ENCODE results near the gene EPHB6.

Gene EPHB6

DNA sequence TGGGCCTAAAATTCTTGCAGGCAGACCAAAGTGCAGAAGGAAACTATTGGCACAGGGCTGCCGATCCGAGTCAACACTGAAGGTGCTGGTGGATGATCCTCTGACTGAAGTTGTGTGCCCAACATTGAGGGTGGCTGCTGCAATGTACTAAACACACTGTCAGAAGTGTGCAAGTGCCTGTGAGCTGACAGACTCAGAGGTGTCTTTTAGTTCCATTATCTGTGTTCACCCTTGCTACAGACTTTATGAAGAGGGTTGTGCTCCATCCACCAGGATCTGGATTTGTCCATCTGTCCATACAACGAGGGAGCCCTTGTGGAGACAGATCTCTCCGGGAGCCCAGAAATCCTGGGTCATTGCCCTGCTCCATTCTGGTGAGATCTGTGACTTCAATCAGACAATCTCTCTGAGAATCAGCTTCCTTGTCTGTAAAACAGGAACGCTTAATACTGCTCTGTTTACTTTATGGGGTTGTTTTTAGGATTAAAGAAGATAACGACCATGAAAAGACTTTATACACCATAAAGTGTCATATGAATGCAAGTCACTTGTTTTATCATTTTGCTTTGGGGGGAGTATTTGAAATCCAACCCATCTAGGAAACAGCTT is 40.2 kb downstream of the EPHB6 start:
- Histone ChIP-seq H3K36me3 (ENCODE audit: control insufficient read depth in 1 of 2, insufficient read depth in 2 of 2, low read length in 2 of 2) (no peaks in the 10 kb centered on the region), H3K27ac (ENCODE audit: low read depth, low read length) (no peak overlapping the region), H3K4me1 (ENCODE audit: control insufficient read depth in 1 of 2, insufficient read depth in 2 of 2, low read length in 2 of 2) (peaks cover 39 to 46% of the 10 kb centered on the region in 2 donors), H3K9ac (ENCODE audit: low read depth in 1 of 2, low read length in 2 of 2) (no peak overlapping the region), H3K4me3 (ENCODE audit: low read depth in 1 of 2, low read length in 2 of 2) (no peak overlapping the region), H3K27me3 (ENCODE audit: control insufficient read depth in 1 of 2, insufficient read depth in 2 of 2, low read length in 2 of 2) (peaks cover 0 to 8% of the 10 kb centered on the region in 2 donors), H3K9me3 (ENCODE audit: control insufficient read depth in 1 of 2, low read length in 2 of 2) (no peaks in the 10 kb centered on the region)

DNA sequence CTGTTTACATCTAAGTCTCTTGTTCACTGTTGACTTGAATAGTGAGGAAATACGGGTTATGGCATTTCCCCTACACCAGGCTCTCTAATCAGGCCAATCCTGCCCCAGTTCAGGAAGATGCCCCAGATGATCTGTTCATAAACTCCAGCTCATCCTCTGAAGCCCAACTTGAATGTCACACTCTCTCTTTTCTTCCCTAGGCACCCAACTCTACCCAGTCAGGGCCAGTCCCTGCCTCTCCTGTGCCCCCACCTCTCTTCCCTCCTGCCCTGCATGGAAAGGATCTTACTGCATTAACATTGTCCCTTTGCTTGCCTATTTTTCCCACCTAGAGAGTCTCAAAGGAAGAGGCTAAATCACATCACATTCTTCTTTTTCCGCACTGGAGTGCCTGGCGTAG is 41.3 kb downstream of the EPHB6 start:
- peaks cover 34 to 36% of the 10 kb centered on the region in 2 donors for H3K4me1 ChIP-seq (ENCODE audit: control insufficient read depth in 1 of 2, insufficient read depth in 2 of 2, low read length in 2 of 2)

DNA sequence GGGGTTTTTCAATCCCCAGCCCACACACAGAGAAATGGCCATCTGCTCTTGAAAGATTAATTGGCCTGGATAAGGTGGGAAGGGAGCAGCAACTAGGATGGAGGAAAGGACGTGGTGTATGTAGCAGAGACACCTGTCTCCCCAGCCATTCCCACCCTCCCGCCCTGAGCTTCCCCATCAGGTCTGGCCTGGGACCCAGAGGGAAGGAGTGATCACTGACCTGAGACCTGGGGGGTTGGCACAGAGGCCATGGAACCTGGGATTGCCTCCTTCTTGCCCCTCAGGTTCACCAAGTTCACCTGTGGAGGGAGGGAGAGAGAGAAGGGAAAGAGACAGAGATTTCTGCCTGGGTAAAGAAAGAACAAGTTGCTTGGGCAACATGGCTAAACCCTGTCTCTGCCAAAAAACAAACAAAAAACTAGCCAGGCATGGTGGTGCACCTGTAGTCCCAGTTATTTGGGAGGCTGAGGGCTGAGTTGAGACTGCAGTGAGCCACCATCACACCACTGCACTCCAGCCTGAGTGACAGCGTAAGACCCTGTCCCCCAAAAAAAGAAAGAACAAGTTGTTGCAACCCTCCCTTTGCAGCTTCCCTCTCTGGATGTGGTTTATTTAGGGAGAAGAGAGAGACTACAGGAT is 42.0 kb downstream of the EPHB6 start:
- no peak overlapping the region for H3K4me3 ChIP-seq (ENCODE audit: low read depth in 1 of 2, low read length in 2 of 2)
- no peak overlapping the region for H3K9ac ChIP-seq (ENCODE audit: low read depth in 1 of 2, low read length in 2 of 2)
- no peak overlapping the region for H3K27ac ChIP-seq (ENCODE audit: low read depth, low read length)
- no peaks in the 10 kb centered on the region for H3K36me3 ChIP-seq (ENCODE audit: control insufficient read depth in 1 of 2, insufficient read depth in 2 of 2, low read length in 2 of 2)
- no peaks in the 10 kb centered on the region for H3K9me3 ChIP-seq (ENCODE audit: control insufficient read depth in 1 of 2, low read length in 2 of 2)
- H3K4me1 ChIP-seq (ENCODE audit: control insufficient read depth in 1 of 2, insufficient read depth in 2 of 2, low read length in 2 of 2) = peaks cover 32% of the 10 kb centered on the region in 2 donors
- no peaks in the 10 kb centered on the region for H3K27me3 ChIP-seq (ENCODE audit: control insufficient read depth in 1 of 2, insufficient read depth in 2 of 2, low read length in 2 of 2)

More for the DNA sequence above, 41.3 kb downstream of the EPHB6 start:
- H3K9me3 ChIP-seq (ENCODE audit: control insufficient read depth in 1 of 2, low read length in 2 of 2) = no peaks in the 10 kb centered on the region
- H3K27ac ChIP-seq (ENCODE audit: low read depth, low read length) = no peak overlapping the region
- no peak overlapping the region for H3K9ac ChIP-seq (ENCODE audit: low read depth in 1 of 2, low read length in 2 of 2)
- no peak overlapping the region for H3K4me3 ChIP-seq (ENCODE audit: low read depth in 1 of 2, low read length in 2 of 2)
- H3K27me3 ChIP-seq (ENCODE audit: control insufficient read depth in 1 of 2, insufficient read depth in 2 of 2, low read length in 2 of 2) = no peaks in the 10 kb centered on the region
- no peaks in the 10 kb centered on the region for H3K36me3 ChIP-seq (ENCODE audit: control insufficient read depth in 1 of 2, insufficient read depth in 2 of 2, low read length in 2 of 2)

DNA sequence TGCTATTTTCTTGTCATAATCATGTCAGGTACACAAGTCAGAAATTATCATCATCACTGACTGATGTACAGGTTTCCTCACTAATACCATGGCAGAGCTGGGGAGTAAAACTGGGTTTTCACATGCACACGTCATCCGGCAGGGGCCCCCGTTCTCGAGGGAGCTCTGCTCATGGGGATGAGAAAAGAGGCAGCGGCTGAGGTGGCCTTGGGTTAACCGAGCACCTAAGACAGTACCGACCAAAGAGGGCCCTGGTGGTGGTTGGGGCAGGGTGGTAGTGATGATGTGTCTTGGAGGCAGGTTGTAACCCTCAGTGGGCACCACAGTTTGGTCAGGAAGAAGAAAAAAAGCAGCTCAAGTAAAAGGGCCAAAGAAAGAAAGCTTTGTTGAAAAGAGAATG is 42.8 kb downstream of the EPHB6 start:
- no peak overlapping the region for H3K4me3 ChIP-seq (ENCODE audit: low read depth in 1 of 2, low read length in 2 of 2)
- H3K9ac ChIP-seq (ENCODE audit: low read depth in 1 of 2, low read length in 2 of 2) = no peak overlapping the region
- no peaks in the 10 kb centered on the region for H3K36me3 ChIP-seq (ENCODE audit: control insufficient read depth in 1 of 2, insufficient read depth in 2 of 2, low read length in 2 of 2)
- H3K9me3 ChIP-seq (ENCODE audit: control insufficient read depth in 1 of 2, low read length in 2 of 2) = no peaks in the 10 kb centered on the region
- no peaks in the 10 kb centered on the region for H3K27me3 ChIP-seq (ENCODE audit: control insufficient read depth in 1 of 2, insufficient read depth in 2 of 2, low read length in 2 of 2)
- peaks cover 28 to 31% of the 10 kb centered on the region in 2 donors for H3K4me1 ChIP-seq (ENCODE audit: control insufficient read depth in 1 of 2, insufficient read depth in 2 of 2, low read length in 2 of 2)
- H3K27ac ChIP-seq (ENCODE audit: low read depth, low read length) = no peak overlapping the region

DNA sequence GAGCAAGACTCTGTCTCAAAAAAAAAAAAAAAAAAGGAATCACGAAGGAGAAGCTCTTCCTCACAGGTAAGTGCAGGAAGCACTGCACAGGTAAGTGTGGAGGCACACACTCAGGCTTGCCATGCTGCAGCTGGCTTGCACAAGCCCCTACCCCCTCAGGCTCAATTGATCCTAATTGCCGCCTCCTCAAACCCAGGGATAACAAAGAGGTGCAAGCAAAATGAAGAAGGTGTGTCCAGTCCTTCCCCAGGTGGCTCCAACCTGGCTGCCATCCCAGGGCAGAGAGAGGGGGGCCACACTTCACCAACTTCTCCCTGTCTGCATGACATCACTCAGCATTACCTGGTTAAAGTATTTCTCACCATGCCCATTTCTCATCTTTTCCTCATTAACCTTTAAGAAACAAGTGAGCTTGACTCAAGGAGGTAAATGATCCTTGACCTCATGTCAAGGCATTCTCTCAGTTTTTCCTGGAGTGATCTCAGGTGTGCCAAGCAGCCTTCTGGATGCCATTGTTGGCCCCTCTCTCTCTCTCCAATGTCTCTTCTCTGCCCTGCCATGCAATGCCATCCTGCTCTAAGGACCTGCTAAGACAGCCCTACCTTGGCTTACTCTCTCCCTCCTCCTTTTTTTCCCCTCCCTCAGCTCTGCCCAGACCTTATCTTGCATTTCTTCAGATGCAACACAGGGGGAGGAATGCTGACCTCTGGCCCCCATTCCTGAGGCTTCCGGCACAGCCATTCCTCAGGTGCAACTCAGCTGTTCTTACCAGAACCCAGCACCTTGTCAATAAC is 43.7 kb downstream of the EPHB6 start:
- Histone ChIP-seq H3K9me3 (ENCODE audit: control insufficient read depth in 1 of 2, low read length in 2 of 2) (no peaks in the 10 kb centered on the region), H3K36me3 (ENCODE audit: control insufficient read depth in 1 of 2, insufficient read depth in 2 of 2, low read length in 2 of 2) (no peaks in the 10 kb centered on the region), H3K4me3 (ENCODE audit: low read depth in 1 of 2, low read length in 2 of 2) (no peak overlapping the region), H3K27me3 (ENCODE audit: control insufficient read depth in 1 of 2, insufficient read depth in 2 of 2, low read length in 2 of 2) (no peaks in the 10 kb centered on the region), H3K27ac (ENCODE audit: low read depth, low read length) (no peak overlapping the region), H3K4me1 (ENCODE audit: control insufficient read depth in 1 of 2, insufficient read depth in 2 of 2, low read length in 2 of 2) (peaks cover 23% of the 10 kb centered on the region in 2 donors), H3K9ac (ENCODE audit: low read depth in 1 of 2, low read length in 2 of 2) (no peak overlapping the region)

DNA sequence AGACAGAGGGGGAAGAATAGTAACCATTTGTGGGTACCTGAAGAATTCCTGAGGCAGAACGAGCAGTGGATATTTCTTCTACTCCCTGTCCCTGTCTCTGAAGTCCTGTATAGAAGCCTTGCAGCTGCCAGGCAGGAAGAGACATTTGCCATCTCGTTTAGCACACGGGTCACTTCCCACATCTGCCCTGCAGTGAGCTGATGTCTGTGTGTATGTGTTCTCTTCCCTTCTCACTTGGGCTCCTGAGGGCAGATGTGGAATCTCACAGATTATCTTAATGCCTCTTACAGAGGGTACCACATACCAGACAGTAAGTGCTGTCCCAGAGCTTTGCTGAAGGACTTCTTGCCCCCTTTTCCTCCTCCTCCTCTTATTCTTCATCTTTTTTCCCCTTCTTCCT is 44.8 kb downstream of the EPHB6 start:
- H3K27ac ChIP-seq (ENCODE audit: low read depth, low read length) = no peak overlapping the region
- H3K9me3 ChIP-seq (ENCODE audit: control insufficient read depth in 1 of 2, low read length in 2 of 2) = peaks cover 0 to 4% of the 10 kb centered on the region in 2 donors
- no peak overlapping the region for H3K4me3 ChIP-seq (ENCODE audit: low read depth in 1 of 2, low read length in 2 of 2)
- H3K4me1 ChIP-seq (ENCODE audit: control insufficient read depth in 1 of 2, insufficient read depth in 2 of 2, low read length in 2 of 2) = peaks cover 20% of the 10 kb centered on the region in 2 donors
- no peak overlapping the region for H3K9ac ChIP-seq (ENCODE audit: low read depth in 1 of 2, low read length in 2 of 2)
- no peaks in the 10 kb centered on the region for H3K27me3 ChIP-seq (ENCODE audit: control insufficient read depth in 1 of 2, insufficient read depth in 2 of 2, low read length in 2 of 2)
- no peaks in the 10 kb centered on the region for H3K36me3 ChIP-seq (ENCODE audit: control insufficient read depth in 1 of 2, insufficient read depth in 2 of 2, low read length in 2 of 2)

DNA sequence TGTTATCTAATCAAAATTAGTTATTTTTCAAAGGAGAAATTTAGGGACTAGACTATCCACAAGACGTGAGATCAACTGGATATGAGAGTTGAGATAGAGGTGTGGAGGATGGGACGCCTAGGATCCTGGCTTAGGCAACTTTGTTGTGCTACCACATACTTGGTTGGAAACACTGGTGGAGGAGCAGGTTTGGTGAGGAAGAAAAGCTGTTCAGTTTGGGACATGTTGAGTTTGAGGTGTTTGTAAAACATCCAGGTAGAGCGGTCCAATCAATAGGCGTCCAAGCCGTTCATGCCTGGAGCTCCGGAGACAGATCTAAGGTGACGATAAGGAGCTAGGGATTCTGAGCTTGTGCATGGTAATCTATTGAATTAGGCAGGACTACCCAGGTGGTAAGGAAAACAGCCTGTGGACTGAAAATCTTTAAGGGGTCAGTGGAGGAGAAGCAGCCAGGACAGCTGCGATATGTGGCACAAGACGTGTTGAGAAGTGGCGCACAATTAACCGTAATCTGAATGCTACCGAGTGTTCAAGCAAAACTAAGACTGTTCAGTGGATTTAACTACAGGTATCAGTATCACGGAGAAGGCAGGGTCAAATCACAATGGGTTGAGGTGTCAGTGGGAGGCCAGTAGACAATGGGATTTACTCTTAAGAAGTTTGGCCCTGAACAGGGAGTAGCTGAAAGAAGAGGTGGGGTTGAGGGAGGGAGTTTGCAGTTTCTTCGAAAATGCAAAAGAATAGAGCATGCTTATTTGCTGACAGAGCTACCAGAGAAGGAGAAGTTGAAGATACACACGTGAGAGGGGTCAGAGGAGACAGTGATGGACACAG is 46.8 kb downstream of the EPHB6 start:
- peaks cover 8 to 9% of the 10 kb centered on the region in 2 donors for H3K4me1 ChIP-seq (ENCODE audit: control insufficient read depth in 1 of 2, insufficient read depth in 2 of 2, low read length in 2 of 2)
- no peaks in the 10 kb centered on the region for H3K27me3 ChIP-seq (ENCODE audit: control insufficient read depth in 1 of 2, insufficient read depth in 2 of 2, low read length in 2 of 2)
- no peak overlapping the region for H3K4me3 ChIP-seq (ENCODE audit: low read depth in 1 of 2, low read length in 2 of 2)
- H3K36me3 ChIP-seq (ENCODE audit: control insufficient read depth in 1 of 2, insufficient read depth in 2 of 2, low read length in 2 of 2) = no peaks in the 10 kb centered on the region
- no peak overlapping the region for H3K27ac ChIP-seq (ENCODE audit: low read depth, low read length)
- no peak overlapping the region for H3K9ac ChIP-seq (ENCODE audit: low read depth in 1 of 2, low read length in 2 of 2)
- H3K9me3 ChIP-seq (ENCODE audit: control insufficient read depth in 1 of 2, low read length in 2 of 2) = peaks cover 0 to 6% of the 10 kb centered on the region in 2 donors

DNA sequence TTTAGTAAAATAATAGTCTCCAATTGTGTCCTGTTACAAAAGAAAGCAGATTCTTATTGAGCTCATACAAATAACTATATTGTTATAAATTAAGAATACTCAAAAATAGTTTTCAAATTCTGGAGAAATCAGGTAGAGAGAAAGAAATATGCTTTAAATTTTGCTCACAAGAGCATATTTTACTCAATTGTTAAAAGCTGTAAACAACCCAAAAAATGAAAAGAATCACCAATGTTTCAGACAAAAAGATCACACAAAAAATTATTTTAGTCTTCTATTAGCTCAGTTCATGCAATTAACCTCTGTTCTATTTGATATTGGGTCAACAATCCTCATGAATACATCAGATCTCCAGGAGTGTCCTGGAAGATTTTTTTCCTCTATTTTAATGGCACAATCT is 49.3 kb downstream of the EPHB6 start:
- H3K9me3 ChIP-seq (ENCODE audit: control insufficient read depth in 1 of 2, low read length in 2 of 2) = peaks cover 0 to 6% of the 10 kb centered on the region in 2 donors
- H3K4me3 ChIP-seq (ENCODE audit: low read depth in 1 of 2, low read length in 2 of 2) = no peak overlapping the region
- H3K4me1 ChIP-seq (ENCODE audit: control insufficient read depth in 1 of 2, insufficient read depth in 2 of 2, low read length in 2 of 2) = peaks cover 7 to 10% of the 10 kb centered on the region in 2 donors
- no peak overlapping the region for H3K27ac ChIP-seq (ENCODE audit: low read depth, low read length)
- no peaks in the 10 kb centered on the region for H3K27me3 ChIP-seq (ENCODE audit: control insufficient read depth in 1 of 2, insufficient read depth in 2 of 2, low read length in 2 of 2)
- no peak overlapping the region for H3K9ac ChIP-seq (ENCODE audit: low read depth in 1 of 2, low read length in 2 of 2)
- H3K36me3 ChIP-seq (ENCODE audit: control insufficient read depth in 1 of 2, insufficient read depth in 2 of 2, low read length in 2 of 2) = no peaks in the 10 kb centered on the region

DNA sequence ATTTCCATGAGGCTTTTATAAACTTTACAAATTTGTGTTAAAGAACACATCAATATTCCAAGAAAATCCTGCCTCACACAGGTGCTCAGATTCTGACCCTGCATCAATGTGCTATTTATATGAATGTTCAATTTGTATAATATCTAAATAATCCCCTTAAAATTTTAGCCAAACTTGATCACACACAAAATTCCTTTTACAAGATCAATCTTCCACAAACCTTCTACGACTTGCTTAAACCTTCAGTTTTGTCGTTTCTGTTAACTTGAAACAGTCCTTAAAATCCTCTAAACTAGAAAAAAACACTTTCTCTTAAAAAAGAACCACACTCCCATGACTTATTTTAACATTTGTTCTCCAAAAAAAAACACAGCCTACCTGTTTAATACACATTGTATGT is 50.9 kb downstream of the EPHB6 start:
- peaks cover 18 to 22% of the 10 kb centered on the region in 2 donors for H3K4me1 ChIP-seq (ENCODE audit: control insufficient read depth in 1 of 2, insufficient read depth in 2 of 2, low read length in 2 of 2)
- no peaks in the 10 kb centered on the region for H3K36me3 ChIP-seq (ENCODE audit: control insufficient read depth in 1 of 2, insufficient read depth in 2 of 2, low read length in 2 of 2)
- peaks cover 0 to 6% of the 10 kb centered on the region in 2 donors for H3K9me3 ChIP-seq (ENCODE audit: control insufficient read depth in 1 of 2, low read length in 2 of 2)
- no peak overlapping the region for H3K4me3 ChIP-seq (ENCODE audit: low read depth in 1 of 2, low read length in 2 of 2)
- no peak overlapping the region for H3K9ac ChIP-seq (ENCODE audit: low read depth in 1 of 2, low read length in 2 of 2)
- no peaks in the 10 kb centered on the region for H3K27me3 ChIP-seq (ENCODE audit: control insufficient read depth in 1 of 2, insufficient read depth in 2 of 2, low read length in 2 of 2)
- H3K27ac ChIP-seq (ENCODE audit: low read depth, low read length) = no peak overlapping the region

Data from duodenal mucosa (tissue), 2 donors.